Activated CD8-positive, alpha-beta memory T cell treated with anti-CD3 and anti-CD28 coated beads, Interleukin-2, amount 10 ng/mL, durations not matched to agents 7 days and 5 days (primary cell): Measurements from ENCODE around the gene XCL2. TPM values are rescaled to one million over a fixed set of nuclear protein-coding genes. Genes with fewer than 3 reads are reported as not detected.
A peak's percentile ranks its signal among the peaks of the same experiment; 100 is the strongest.
"Not testable (repeated sequence)": the region's sequence is repeated elsewhere in the genome, so short reads cannot be mapped to it uniquely, and the experiment has no call there.

Experiments
- ATAC-seq: fragments of 150-1000 bp; cut with Tn5 transposase; one replicate; pipeline ENCODE4 v1.10.0; 2021; ENCODE audit warnings: moderate library complexity
- CTCF ChIA-PET: fragments of 350-600 bp; sonication (Branson Sonifier 250); formaldehyde crosslinking; loops from one replicate; lab custom pipeline; 2021; ENCODE audit warnings: antibody characterized with exemption; lab: Charles Lee
- DNase-seq: peaks from one replicate; pipeline ENCODE4 v3.0.0-alpha.2; 2020
- H3K27ac Mint-ChIP-seq: one replicate; pipeline ENCODE4 v1.8.0; 2021; ENCODE audit warnings: mild to moderate bottlenecking, mixed read lengths
- H3K27me3 Mint-ChIP-seq: one replicate; pipeline ENCODE4 v1.8.0; 2021; ENCODE audit warnings: mixed read lengths
- H3K36me3 Mint-ChIP-seq: one replicate; pipeline ENCODE4 v1.8.0; 2021; ENCODE audit warnings: mild to moderate bottlenecking, mixed read lengths
- H3K4me1 Mint-ChIP-seq: one replicate; pipeline ENCODE4 v1.8.0; 2021; ENCODE audit warnings: mixed read lengths
- H3K4me3 Mint-ChIP-seq: one replicate; pipeline ENCODE4 v1.8.0; 2021; ENCODE audit warnings: mild to moderate bottlenecking, moderate library complexity, mixed read lengths
- H3K9me3 Mint-ChIP-seq: one replicate; pipeline ENCODE4 v1.8.0; 2022; ENCODE audit warnings: low read depth, mixed read lengths
- total RNA-seq, 2 experiments: library from RNA; stranded (reverse); gene quantifications; one replicate each; pipeline ENCODE4 v1.2.3, GENCODE V29; 2021

XCL2 gene
- total RNA-seq, 2 experiments from 2014 or later, result 17.8 to 37.9 TPM

GRCh38 chr1:168576245-168576688 is 32.5 kb upstream of the XCL2 start, which contains the start of gene XCL1:
Gene XCL1 (plus strand): TSS chr1:168576605. CDS start chr1:168576638, 33 bp downstream.
- peak; percentile 70 for ATAC-seq
- H3K4me3 Mint-ChIP-seq, result peak within 1 kb of the TSS; percentile 51
- H3K27ac Mint-ChIP-seq, result peak within 1 kb of the TSS; percentile 64
- H3K9me3 Mint-ChIP-seq, H3K27me3 Mint-ChIP-seq: not testable (repeated sequence)
- H3K4me1 Mint-ChIP-seq, result peaks cover 50% of the 10 kb centered on the region
- peak; percentile 58 for DNase-seq
- CTCF ChIA-PET, result interaction anchor here (0.7 kb wide), 1 partner anchor 133 kb away, joined by 3 read pairs; no protein-coding TSS in a partner anchor
- peaks cover 14% of the 10 kb centered on the region for H3K36me3 Mint-ChIP-seq

- CTCF ChIA-PET, ATAC-seq, H3K9me3 Mint-ChIP-seq, DNase-seq, H3K36me3 Mint-ChIP-seq, H3K4me3 Mint-ChIP-seq, H3K27ac Mint-ChIP-seq: not testable (repeated sequence)
- Mint-ChIP-seq H3K27me3 (peaks cover 16% of the 10 kb centered on the region), H3K4me1 (peaks cover 36% of the 10 kb centered on the region)
These were observed 30.4 kb upstream of the XCL2 start for GRCh38 chr1:168574234-168574633.

GRCh38 chr1:168572633-168573032 is 28.8 kb upstream of the XCL2 start:
- DNase-seq (no peak), ATAC-seq (no peak)
- Mint-ChIP-seq H3K4me3 (no peak overlapping the region), H3K27me3 (peaks cover 25% of the 10 kb centered on the region), H3K9me3 (no peaks in the 10 kb centered on the region), H3K4me1 (peaks cover 28% of the 10 kb centered on the region), H3K27ac (no peak overlapping the region), H3K36me3 (peaks cover 12% of the 10 kb centered on the region)
- CTCF ChIA-PET, result no interaction called here

GRCh38 chr1:168570652-168571051 is 26.9 kb upstream of the XCL2 start:
- no peak for ATAC-seq
- peaks cover 12% of the 10 kb centered on the region for H3K36me3 Mint-ChIP-seq

GRCh38 chr1:168568346-168568745 is 24.5 kb upstream of the XCL2 start:
- DNase-seq (no peak), ATAC-seq (no peak)
- Mint-ChIP-seq H3K27ac (no peak overlapping the region), H3K36me3 (peaks cover 17% of the 10 kb centered on the region), H3K9me3 (peaks cover 4% of the 10 kb centered on the region), H3K27me3 (peaks cover 43% of the 10 kb centered on the region), H3K4me1 (peaks cover 19% of the 10 kb centered on the region), H3K4me3 (no peak overlapping the region)
- CTCF ChIA-PET, result no interaction called here

More at GRCh38 chr1:168570652-168571051, 26.9 kb upstream of the XCL2 start:
- H3K27me3 Mint-ChIP-seq, result peaks cover 27% of the 10 kb centered on the region
- H3K9me3 Mint-ChIP-seq, result no peaks in the 10 kb centered on the region
- no peak for DNase-seq
- no peak overlapping the region for H3K27ac Mint-ChIP-seq
- H3K4me1 Mint-ChIP-seq, result peaks cover 30% of the 10 kb centered on the region
- no peak overlapping the region for H3K4me3 Mint-ChIP-seq
- CTCF ChIA-PET, result interaction anchor here (1.2 kb wide), 1 partner anchor 130 kb away, joined by 4 read pairs; no protein-coding TSS in a partner anchor

GRCh38 chr1:168567568-168567967 is 23.8 kb upstream of the XCL2 start:
- ATAC-seq (no peak), DNase-seq (no peak)
- Mint-ChIP-seq H3K27ac (no peak overlapping the region), H3K27me3 (peaks cover 50% of the 10 kb centered on the region), H3K36me3 (peaks cover 21% of the 10 kb centered on the region), H3K9me3 (peaks cover 5% of the 10 kb centered on the region), H3K4me1 (peaks cover 16% of the 10 kb centered on the region), H3K4me3 (no peak overlapping the region)
- CTCF ChIA-PET, result interaction anchor here (1.1 kb wide), 1 partner anchor 14 kb away, joined by 3 read pairs; no protein-coding TSS in a partner anchor

GRCh38 chr1:168567007-168567406 is 23.2 kb upstream of the XCL2 start:
- Mint-ChIP-seq H3K4me3 (no peak overlapping the region), H3K4me1 (peaks cover 10% of the 10 kb centered on the region), H3K36me3 (peaks cover 17% of the 10 kb centered on the region), H3K9me3 (peaks cover 5% of the 10 kb centered on the region), H3K27me3 (peaks cover 49% of the 10 kb centered on the region), H3K27ac (no peak overlapping the region)
- no peak for DNase-seq
- CTCF ChIA-PET, result interaction anchor here (1.1 to 1.5 kb wide), 2 partner anchors 13 to 97 kb away, joined by 3 to 4 read pairs; no protein-coding TSS in a partner anchor
- no peak for ATAC-seq

GRCh38 chr1:168565825-168566224 is 22.0 kb upstream of the XCL2 start:
- Mint-ChIP-seq H3K9me3 (peaks cover 5% of the 10 kb centered on the region), H3K27me3 (peaks cover 53% of the 10 kb centered on the region), H3K36me3 (peaks cover 17% of the 10 kb centered on the region), H3K4me1 (peaks cover 11% of the 10 kb centered on the region), H3K27ac (no peak overlapping the region), H3K4me3 (no peak overlapping the region)
- ATAC-seq (no peak), DNase-seq (no peak)
- CTCF ChIA-PET, result interaction anchor here (1.5 kb wide), 1 partner anchor 96 kb away, joined by 4 read pairs; no protein-coding TSS in a partner anchor

GRCh38 chr1:168561989-168562388 is 18.2 kb upstream of the XCL2 start:
- Mint-ChIP-seq H3K27ac (no peak overlapping the region), H3K27me3 (peaks cover 57% of the 10 kb centered on the region), H3K4me3 (no peak overlapping the region), H3K9me3 (peaks cover 5% of the 10 kb centered on the region), H3K4me1 (peaks cover 16% of the 10 kb centered on the region), H3K36me3 (peaks cover 26% of the 10 kb centered on the region)
- ATAC-seq (no peak), DNase-seq (no peak)
- CTCF ChIA-PET, result no interaction called here

GRCh38 chr1:168560370-168560769 is 16.6 kb upstream of the XCL2 start:
- H3K9me3 Mint-ChIP-seq, result peaks cover 5% of the 10 kb centered on the region
- no peak overlapping the region for H3K4me3 Mint-ChIP-seq
- DNase-seq (no peak), ATAC-seq (no peak)
- H3K27me3 Mint-ChIP-seq, result peaks cover 62% of the 10 kb centered on the region
- CTCF ChIA-PET, result interaction anchor here (1.6 kb wide), 1 partner anchor 121 kb away, joined by 4 read pairs; no protein-coding TSS in a partner anchor
- H3K27ac Mint-ChIP-seq, result no peak overlapping the region
- H3K36me3 Mint-ChIP-seq, result peaks cover 28% of the 10 kb centered on the region
- H3K4me1 Mint-ChIP-seq, result peaks cover 25% of the 10 kb centered on the region

- DNase-seq (no peak), ATAC-seq (no peak)
- Mint-ChIP-seq H3K4me3 (no peak overlapping the region), H3K4me1 (peaks cover 42% of the 10 kb centered on the region), H3K27ac (no peak overlapping the region), H3K9me3 (no peaks in the 10 kb centered on the region), H3K27me3 (peaks cover 40% of the 10 kb centered on the region), H3K36me3 (peaks cover 16% of the 10 kb centered on the region)
- CTCF ChIA-PET, result interaction anchor here (1.7 kb wide), 1 partner anchor 87 kb away, joined by 3 read pairs; no protein-coding TSS in a partner anchor
These were observed 12.8 kb upstream of the XCL2 start for GRCh38 chr1:168556647-168557046.

- H3K36me3 Mint-ChIP-seq, result peaks cover 17% of the 10 kb centered on the region
- H3K27ac Mint-ChIP-seq, result peak overlapping the region; percentile 68
- H3K4me1 Mint-ChIP-seq, result peaks cover 42% of the 10 kb centered on the region
- ATAC-seq, result no peak
- CTCF ChIA-PET, result interaction anchor here (0.9 to 1.3 kb wide), 3 partner anchors 9 to 213 kb away, joined by 3 read pairs; no protein-coding TSS in a partner anchor
- H3K9me3 Mint-ChIP-seq, result no peaks in the 10 kb centered on the region
- peaks cover 31% of the 10 kb centered on the region for H3K27me3 Mint-ChIP-seq
- DNase-seq, result no peak
- H3K4me3 Mint-ChIP-seq, result peak overlapping the region; percentile 29
These were observed 11.8 kb upstream of the XCL2 start for GRCh38 chr1:168555508-168556046.

- DNase-seq, result no peak
- CTCF ChIA-PET, result interaction anchor here (0.9 to 2.0 kb wide), 9 partner anchors 8 to 212 kb away, joined by 3 to 7 read pairs (median 4); no protein-coding TSS in a partner anchor
- no peak for ATAC-seq
These were observed 11.0 kb upstream of the XCL2 start for GRCh38 chr1:168554603-168555483.

More at GRCh38 chr1:168554603-168555483, 11.0 kb upstream of the XCL2 start:
- Mint-ChIP-seq H3K4me3 (no peak overlapping the region), H3K36me3 (peaks cover 12% of the 10 kb centered on the region), H3K4me1 (peaks cover 42% of the 10 kb centered on the region), H3K27ac (peak overlapping the region; percentile 25), H3K27me3 (peaks cover 24% of the 10 kb centered on the region), H3K9me3 (no peaks in the 10 kb centered on the region)
